MM.1S (cell line): ENCODE data around the gene NPR3.

Experiments used
- DNase-seq: peaks from one replicate; pipeline ENCODE4 v3.0.0-alpha.2; 2015
- H2AFZ ChIP-seq: fragments of 300-600 bp; sonication (generic); 2 replicates; pipeline ENCODE4 v1.6.0; 2016; ENCODE audit warnings: antibody characterized with exemption, low read length
- H3F3A ChIP-seq: fragments of 300-600 bp; sonication (generic); 2 replicates; pipeline ENCODE4 v1.6.1; 2016; ENCODE audit warnings: mild to moderate bottlenecking, antibody characterized with exemption, low read length, moderate library complexity, mixed read lengths; ENCODE audit not compliant: insufficient read depth
- H3K27ac ChIP-seq: fragments of 300-600 bp; sonication (generic); 2 replicates; pipeline ENCODE4 v1.5.1; 2016; ENCODE audit warnings: mild to moderate bottlenecking, low read length
- H3K27me3 ChIP-seq: fragments of 300-600 bp; sonication (generic); replicated peaks from 2 replicates; pipeline ENCODE4 v1.6.0; 2016; ENCODE audit warnings: low read length; ENCODE audit not compliant: insufficient read depth
- H3K36me3 ChIP-seq: fragments of 300-600 bp; sonication (generic); replicated peaks from 2 replicates; pipeline ENCODE4 v1.6.1; 2016; ENCODE audit warnings: mild to moderate bottlenecking, low read length, mixed read lengths; ENCODE audit not compliant: insufficient read depth
- H3K4me1 ChIP-seq: fragments of 300-600 bp; sonication (generic); 2 replicates; pipeline ENCODE4 v1.6.1; 2016; ENCODE audit warnings: low read length, mixed read lengths
- H3K4me2 ChIP-seq: fragments of 300-600 bp; sonication (generic); 2 replicates; pipeline ENCODE4 v1.6.0; 2016; ENCODE audit warnings: low read depth, low read length
- H3K4me3 ChIP-seq: fragments of 300-600 bp; sonication (generic); 2 replicates; pipeline ENCODE4 v1.5.1; 2016; ENCODE audit warnings: low read length, mixed read lengths
- H3K79me2 ChIP-seq: fragments of 300-600 bp; sonication (generic); 2 replicates; pipeline ENCODE4 v1.6.1; 2016; ENCODE audit warnings: mixed run types, low read length, mixed read lengths
- H3K9ac ChIP-seq: fragments of 300-600 bp; sonication (generic); 2 replicates; pipeline ENCODE4 v1.6.1; 2016; ENCODE audit warnings: low read length, mixed read lengths
- H3K9me2 ChIP-seq: fragments of 300-600 bp; sonication (generic); replicated peaks from 2 replicates; pipeline ENCODE4 v1.6.1; 2016; ENCODE audit warnings: mild to moderate bottlenecking, low read length, mixed read lengths; ENCODE audit not compliant: insufficient read depth
- H3K9me3 ChIP-seq: fragments of 300-600 bp; sonication (generic); replicated peaks from 2 replicates; pipeline ENCODE4 v1.6.1; 2016; ENCODE audit warnings: mild to moderate bottlenecking, low read length, mixed read lengths; ENCODE audit not compliant: insufficient read depth
- H4K20me1 ChIP-seq: fragments of 300-600 bp; sonication (generic); 2 replicates; pipeline ENCODE4 v1.6.1; 2016; ENCODE audit warnings: mild to moderate bottlenecking, low read length, moderate library complexity, mixed read lengths; ENCODE audit not compliant: insufficient read depth
- CTCF ChIP-seq: fragments of 300-600 bp; sonication (generic); IDR thresholded peaks from 2 replicates; pipeline ENCODE4 v1.5.1; 2016; ENCODE audit warnings: antibody characterized with exemption, low read length, mixed read lengths
- EZH2 ChIP-seq: fragments of 300-600 bp; sonication (generic); optimal IDR thresholded peaks from 2 replicates; pipeline ENCODE3; 2017; ENCODE audit warnings: low read depth, mild to moderate bottlenecking, antibody characterized with exemption, low read length, mixed read lengths
- EZH2phosphoT487 ChIP-seq: fragments of 300-600 bp; sonication (generic); IDR thresholded peaks from 2 replicates; pipeline ENCODE4 v1.6.1; 2018; ENCODE audit warnings: antibody characterized with exemption, low read length

NPR3 gene

GRCh38 chr5:32765266-32765665 lies 54.1 kb downstream of the NPR3 start:
- H3K9ac ChIP-seq: no peak overlapping the region
- no peaks in the 10 kb centered on the region; the same call in 1 of the 2 replicates for H3K9me2 ChIP-seq
- no peak for DNase-seq
- no peaks in the 10 kb centered on the region; the same call in 1 of the 2 replicates for H3K36me3 ChIP-seq
- H3K4me3 ChIP-seq: no peak overlapping the region
- H3F3A ChIP-seq: no peaks in the 10 kb centered on the region
- H3K9me3 ChIP-seq: no peaks in the 10 kb centered on the region
- no peaks in the 10 kb centered on the region for H3K27me3 ChIP-seq
- no peaks in the 10 kb centered on the region for H3K79me2 ChIP-seq
- no peak overlapping the region for H3K27ac ChIP-seq
- TF ChIP-seq EZH2 (no peak), EZH2phosphoT487 (no peak), CTCF (no peak)
- H2AFZ ChIP-seq: no peak overlapping the region
- H3K4me2 ChIP-seq: no peak overlapping the region
- no peaks in the 10 kb centered on the region for H4K20me1 ChIP-seq
- H3K4me1 ChIP-seq: no peaks in the 10 kb centered on the region

- H3K4me1 ChIP-seq: no peaks in the 10 kb centered on the region
- no peaks in the 10 kb centered on the region for H3K79me2 ChIP-seq
- H4K20me1 ChIP-seq: no peaks in the 10 kb centered on the region
- H2AFZ ChIP-seq: no peak overlapping the region
- no peaks in the 10 kb centered on the region for H3K27me3 ChIP-seq
- no peak overlapping the region for H3K9ac ChIP-seq
- H3K9me3 ChIP-seq: no peaks in the 10 kb centered on the region
- no peak overlapping the region for H3K27ac ChIP-seq
- H3K9me2 ChIP-seq: no peaks in the 10 kb centered on the region
- no peak for DNase-seq
- H3F3A ChIP-seq: no peaks in the 10 kb centered on the region
- H3K36me3 ChIP-seq: no peaks in the 10 kb centered on the region; the same call in 1 of the 2 replicates
- no peak overlapping the region for H3K4me3 ChIP-seq
- no peak overlapping the region for H3K4me2 ChIP-seq
- TF ChIP-seq CTCF: no peak
- no peak for TF ChIP-seq EZH2phosphoT487
- TF ChIP-seq EZH2: no peak
Observed at GRCh38 chr5:32767948-32768467, 56.9 kb downstream of the NPR3 start.

- no peaks in the 10 kb centered on the region for H4K20me1 ChIP-seq
- H3K4me2 ChIP-seq: no peak overlapping the region
- TF ChIP-seq CTCF (no peak), EZH2 (no peak), EZH2phosphoT487 (no peak)
- no peaks in the 10 kb centered on the region for H3K79me2 ChIP-seq
- H3K9ac ChIP-seq: no peak overlapping the region
- no peak overlapping the region for H3K4me3 ChIP-seq
- no peak overlapping the region for H3K27ac ChIP-seq
- no peaks in the 10 kb centered on the region for H3K9me3 ChIP-seq
- no peaks in the 10 kb centered on the region for H3K4me1 ChIP-seq
- no peak overlapping the region for H2AFZ ChIP-seq
- DNase-seq: no peak
- no peaks in the 10 kb centered on the region for H3K36me3 ChIP-seq
- no peaks in the 10 kb centered on the region for H3K9me2 ChIP-seq
- no peaks in the 10 kb centered on the region for H3K27me3 ChIP-seq
- H3F3A ChIP-seq: no peaks in the 10 kb centered on the region
Observed at GRCh38 chr5:32769711-32770110, 58.6 kb downstream of the NPR3 start.
